OCI-LY1 (cell line): ENCODE results near the gene ELOVL1.

Source experiments
- H2AFZ ChIP-seq: fragments of 200-600 bp; sonication (generic), shearing (Covaris generic); 2 replicates; pipeline ENCODE4 v1.6.0; 2014; ENCODE audit warnings: antibody characterized with exemption, mild to moderate bottlenecking, low read length
- H3F3A ChIP-seq: fragments of 200-600 bp; sonication (generic), shearing (Covaris generic); 2 replicates; pipeline ENCODE4 v1.6.0; 2014; ENCODE audit warnings: mild to moderate bottlenecking, antibody characterized with exemption, low read length, moderate library complexity; ENCODE audit not compliant: insufficient read depth
- H3K27ac ChIP-seq: fragments of 200-600 bp; sonication (generic); 2 replicates; pipeline ENCODE4 v1.5.1; 2014; ENCODE audit warnings: low read length, mixed run types, mild to moderate bottlenecking, low read depth; ENCODE audit not compliant: poor library complexity, severe bottlenecking
- H3K27me3 ChIP-seq: fragments of 200-600 bp; sonication (generic); 2 replicates; pipeline ENCODE4 v1.6.0; 2014; ENCODE audit warnings: antibody characterized with exemption, mild to moderate bottlenecking, low read length, moderate library complexity; ENCODE audit not compliant: insufficient read depth
- H3K36me3 ChIP-seq: fragments of 200-600 bp; sonication (generic); 2 replicates; pipeline ENCODE4 v1.6.1; 2014; ENCODE audit warnings: mild to moderate bottlenecking, antibody characterized with exemption, low read length, moderate library complexity, mixed read lengths; ENCODE audit not compliant: insufficient read depth
- H3K4me1 ChIP-seq: fragments of 200-600 bp; sonication (generic); 2 replicates; pipeline ENCODE4 v1.5.1; 2014; ENCODE audit warnings: mild to moderate bottlenecking, low read length, moderate library complexity; ENCODE audit not compliant: insufficient read depth, severe bottlenecking
- H3K4me2 ChIP-seq: fragments of 200-600 bp; sonication (generic), shearing (Covaris generic); 2 replicates; pipeline ENCODE4 v1.6.1; 2014; ENCODE audit warnings: low read length
- H3K4me3 ChIP-seq: fragments of 200-600 bp; sonication (generic); 2 replicates; pipeline ENCODE4 v1.5.1; 2014; ENCODE audit warnings: low read length, low read depth, mild to moderate bottlenecking, mixed read lengths; ENCODE audit not compliant: poor library complexity, severe bottlenecking
- H3K79me2 ChIP-seq: fragments of 200-600 bp; shearing (Covaris generic); 2 replicates; pipeline ENCODE4 v1.6.1; 2016; ENCODE audit warnings: mixed run types, low read length, mixed read lengths; ENCODE audit not compliant: insufficient read depth
- H3K9ac ChIP-seq: fragments of 200-600 bp; sonication (generic), shearing (Covaris generic); 2 replicates; pipeline ENCODE4 v1.6.1; 2014; ENCODE audit warnings: mild to moderate bottlenecking, low read length, mixed read lengths
- H3K9me2 ChIP-seq: fragments of 200-600 bp; sonication (generic), shearing (Covaris generic); 2 replicates; pipeline ENCODE4 v1.6.1; 2014; ENCODE audit warnings: low read depth, mild to moderate bottlenecking, low read length, mixed read lengths
- H3K9me3 ChIP-seq: fragments of 200-600 bp; shearing (Covaris generic); 2 replicates; pipeline ENCODE4 v1.6.1; 2014; ENCODE audit warnings: low read length, mixed read lengths
- H4K20me1 ChIP-seq: fragments of 200-600 bp; sonication (generic), shearing (Covaris generic); 2 replicates; pipeline ENCODE4 v1.6.0; 2016; ENCODE audit warnings: mild to moderate bottlenecking, low read length; ENCODE audit not compliant: insufficient read depth
- EZH2 ChIP-seq: fragments of 200-600 bp; sonication (generic), shearing (Covaris generic); IDR thresholded peaks from 2 replicates; pipeline ENCODE4 v1.8.0; 2017; ENCODE audit warnings: borderline replicate concordance, mixed run types, mild to moderate bottlenecking, antibody characterized with exemption, low read length, moderate library complexity, mixed read lengths
- TF ChIP-seq, protein P1 (sequence below): fragments of 200-600 bp; sonication (generic), shearing (Covaris generic); IDR thresholded peaks from 2 replicates; pipeline ENCODE4 v1.5.1; 2017; ENCODE audit warnings: mild to moderate bottlenecking, antibody characterized with exemption, low read length, moderate library complexity, mixed read lengths

Gene ELOVL1

GRCh38 chr1:43331688-43332087, 36.1 kb downstream of the ELOVL1 start:
- Histone ChIP-seq H4K20me1 (no peaks in the 10 kb centered on the region), H3K9ac (no peak overlapping the region), H3K9me3 (peaks cover 5% of the 10 kb centered on the region; the same call in 1 of the 2 replicates), H2AFZ (no peak overlapping the region), H3K9me2 (no peaks in the 10 kb centered on the region), H3K4me3 (no peak overlapping the region), H3K79me2 (no peaks in the 10 kb centered on the region), H3K4me2 (no peak overlapping the region), H3K27me3 (no peaks in the 10 kb centered on the region; the same call in 1 of the 2 replicates), H3K36me3 (no peaks in the 10 kb centered on the region), H3K4me1 (no peaks in the 10 kb centered on the region), H3F3A (no peaks in the 10 kb centered on the region), H3K27ac (no peak overlapping the region)
- no peak for TF ChIP-seq EZH2
- TF ChIP-seq, protein P1, sequence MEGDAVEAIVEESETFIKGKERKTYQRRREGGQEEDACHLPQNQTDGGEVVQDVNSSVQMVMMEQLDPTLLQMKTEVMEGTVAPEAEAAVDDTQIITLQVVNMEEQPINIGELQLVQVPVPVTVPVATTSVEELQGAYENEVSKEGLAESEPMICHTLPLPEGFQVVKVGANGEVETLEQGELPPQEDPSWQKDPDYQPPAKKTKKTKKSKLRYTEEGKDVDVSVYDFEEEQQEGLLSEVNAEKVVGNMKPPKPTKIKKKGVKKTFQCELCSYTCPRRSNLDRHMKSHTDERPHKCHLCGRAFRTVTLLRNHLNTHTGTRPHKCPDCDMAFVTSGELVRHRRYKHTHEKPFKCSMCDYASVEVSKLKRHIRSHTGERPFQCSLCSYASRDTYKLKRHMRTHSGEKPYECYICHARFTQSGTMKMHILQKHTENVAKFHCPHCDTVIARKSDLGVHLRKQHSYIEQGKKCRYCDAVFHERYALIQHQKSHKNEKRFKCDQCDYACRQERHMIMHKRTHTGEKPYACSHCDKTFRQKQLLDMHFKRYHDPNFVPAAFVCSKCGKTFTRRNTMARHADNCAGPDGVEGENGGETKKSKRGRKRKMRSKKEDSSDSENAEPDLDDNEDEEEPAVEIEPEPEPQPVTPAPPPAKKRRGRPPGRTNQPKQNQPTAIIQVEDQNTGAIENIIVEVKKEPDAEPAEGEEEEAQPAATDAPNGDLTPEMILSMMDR, result no peak

- H3K4me3 ChIP-seq, result no peak overlapping the region
- H3K4me1 ChIP-seq, result no peaks in the 10 kb centered on the region
- no peaks in the 10 kb centered on the region; the same call in 1 of the 2 replicates for H3K27me3 ChIP-seq
- H3K9me3 ChIP-seq, result peaks cover 5% of the 10 kb centered on the region; the same call in 1 of the 2 replicates
- H3F3A ChIP-seq, result no peaks in the 10 kb centered on the region
- no peak overlapping the region for H3K27ac ChIP-seq
- no peak overlapping the region for H3K4me2 ChIP-seq
- no peak overlapping the region for H3K9ac ChIP-seq
- H4K20me1 ChIP-seq, result no peaks in the 10 kb centered on the region
- H2AFZ ChIP-seq, result no peak overlapping the region
- H3K9me2 ChIP-seq, result no peaks in the 10 kb centered on the region
- no peaks in the 10 kb centered on the region for H3K79me2 ChIP-seq
- no peaks in the 10 kb centered on the region for H3K36me3 ChIP-seq
- TF ChIP-seq EZH2, result no peak
- TF ChIP-seq, protein P1, result no peak
Measured at GRCh38 chr1:43329995-43330751, 37.6 kb downstream of the ELOVL1 start.

DNA sequence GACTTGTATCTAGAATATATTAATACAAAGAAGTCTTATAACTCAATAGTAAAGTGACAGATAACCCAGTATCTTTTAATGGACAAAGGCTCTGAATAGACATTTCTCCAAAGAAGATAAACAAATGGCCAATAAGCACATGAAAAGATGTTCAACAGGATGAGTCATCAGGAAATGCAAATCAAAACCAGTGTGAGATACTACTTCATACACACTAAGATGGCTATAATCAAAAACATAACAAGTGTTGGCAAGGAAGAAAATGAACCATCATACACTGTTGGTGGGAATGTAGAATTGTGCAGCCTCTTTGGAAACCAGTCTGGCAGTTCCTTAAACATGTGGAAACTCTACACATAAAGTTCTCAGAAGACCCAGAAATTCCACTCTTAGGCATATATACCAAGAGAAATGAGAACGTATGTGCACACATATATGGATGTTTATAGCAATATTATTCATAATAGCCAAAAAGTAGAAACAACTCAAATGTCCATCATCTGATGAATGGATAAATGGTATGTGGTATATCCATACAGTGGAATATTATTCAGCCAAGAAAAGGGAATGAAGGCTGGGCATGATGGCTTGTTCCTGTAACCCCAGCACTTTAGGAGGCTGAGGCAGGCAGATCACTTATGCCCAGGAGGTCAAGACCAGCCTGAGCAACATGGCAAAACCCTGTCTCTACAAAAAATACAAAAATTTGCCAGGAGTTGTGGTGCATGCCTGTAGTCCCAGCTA, 40.1 kb downstream of the ELOVL1 start:
- H3K4me3 ChIP-seq, result no peak overlapping the region
- no peaks in the 10 kb centered on the region for H3K36me3 ChIP-seq
- H3K79me2 ChIP-seq, result no peaks in the 10 kb centered on the region
- no peaks in the 10 kb centered on the region; the same call in 1 of the 2 replicates for H3K27me3 ChIP-seq
- H3K9ac ChIP-seq, result no peak overlapping the region
- H3K9me3 ChIP-seq, result peaks cover 5% of the 10 kb centered on the region; the same call in 1 of the 2 replicates
- H2AFZ ChIP-seq, result no peak overlapping the region
- no peaks in the 10 kb centered on the region for H4K20me1 ChIP-seq
- no peaks in the 10 kb centered on the region for H3F3A ChIP-seq
- H3K27ac ChIP-seq, result no peak overlapping the region
- TF ChIP-seq EZH2, result no peak
- TF ChIP-seq, protein P1, result no peak
- no peak overlapping the region for H3K4me2 ChIP-seq
- no peaks in the 10 kb centered on the region for H3K4me1 ChIP-seq
- H3K9me2 ChIP-seq, result no peaks in the 10 kb centered on the region
